Stimulated activated CD4-positive, alpha-beta T cell treated with anti-CD3 and anti-CD28 coated beads, Interleukin-4, amount 100 ng/mL, for 1 hour (primary cell): ENCODE measurements around the gene RPL5.

Source experiments
- DNase-seq: peaks from one replicate; pipeline ENCODE4 v3.0.0-alpha.2; 2020

Gene RPL5

GRCh38 chr1:92858564-92859399, 26.9 kb downstream of the RPL5 start:
- no peak for DNase-seq

GRCh38 chr1:92859400-92860039, 27.7 kb downstream of the RPL5 start:
- DNase-seq = no peak

- no peak for DNase-seq
These were observed 30.8 kb downstream of the RPL5 start for GRCh38 chr1:92862605-92863004.

- no peak for DNase-seq
These were observed 32.3 kb downstream of the RPL5 start for GRCh38 chr1:92864131-92864530.

- no peak for DNase-seq
These were observed 38.8 kb downstream of the RPL5 start for GRCh38 chr1:92870591-92870990.

- DNase-seq = no peak
These were observed 40.9 kb downstream of the RPL5 start for GRCh38 chr1:92872719-92873118.

GRCh38 chr1:92874987-92875386, 43.1 kb downstream of the RPL5 start:
- no peak for DNase-seq

- no peak for DNase-seq
These were observed 44.5 kb downstream of the RPL5 start for GRCh38 chr1:92876351-92876750.

- no peak for DNase-seq
These were observed 45.4 kb downstream of the RPL5 start for GRCh38 chr1:92877081-92877711.

GRCh38 chr1:92877792-92878191, 46.0 kb downstream of the RPL5 start:
- no peak for DNase-seq

GRCh38 chr1:92879316-92879968, 47.6 kb downstream of the RPL5 start:
- no peak for DNase-seq

GRCh38 chr1:92881391-92881790, 49.6 kb downstream of the RPL5 start:
- DNase-seq = no peak

- DNase-seq = peak; percentile 4
These were observed 51.0 kb downstream of the RPL5 start for GRCh38 chr1:92882819-92883218.

- DNase-seq = no peak
These were observed 51.5 kb downstream of the RPL5 start for GRCh38 chr1:92883297-92883696.

- DNase-seq = no peak
These were observed 52.4 kb downstream of the RPL5 start for GRCh38 chr1:92884195-92884594.

GRCh38 chr1:92886886-92887419, 55.1 kb downstream of the RPL5 start:
- no peak for DNase-seq

- DNase-seq = no peak
These were observed 55.6 kb downstream of the RPL5 start for GRCh38 chr1:92887465-92887864.
